Right hindlimb (tissue), 1 donor: ENCODE results near the gene MS4A3.
"Not testable (repeated sequence)": the region's sequence is repeated elsewhere in the genome, so short reads cannot be mapped to it uniquely, and the experiment has no call there.

ENCODE experiments used
- DNase-seq: peaks from one replicate; pipeline ENCODE4 v3.0.0-alpha.2; 2018

Gene MS4A3, protein sequence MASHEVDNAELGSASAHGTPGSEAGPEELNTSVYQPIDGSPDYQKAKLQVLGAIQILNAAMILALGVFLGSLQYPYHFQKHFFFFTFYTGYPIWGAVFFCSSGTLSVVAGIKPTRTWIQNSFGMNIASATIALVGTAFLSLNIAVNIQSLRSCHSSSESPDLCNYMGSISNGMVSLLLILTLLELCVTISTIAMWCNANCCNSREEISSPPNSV

GRCh38 chr11:60056349-60056969 lies at the start of gene MS4A3:
MS4A3 (plus strand) TSS chr11:60056665; CDS start chr11:60061161, 4,496 bp downstream.
- DNase-seq: no peak

DNA sequence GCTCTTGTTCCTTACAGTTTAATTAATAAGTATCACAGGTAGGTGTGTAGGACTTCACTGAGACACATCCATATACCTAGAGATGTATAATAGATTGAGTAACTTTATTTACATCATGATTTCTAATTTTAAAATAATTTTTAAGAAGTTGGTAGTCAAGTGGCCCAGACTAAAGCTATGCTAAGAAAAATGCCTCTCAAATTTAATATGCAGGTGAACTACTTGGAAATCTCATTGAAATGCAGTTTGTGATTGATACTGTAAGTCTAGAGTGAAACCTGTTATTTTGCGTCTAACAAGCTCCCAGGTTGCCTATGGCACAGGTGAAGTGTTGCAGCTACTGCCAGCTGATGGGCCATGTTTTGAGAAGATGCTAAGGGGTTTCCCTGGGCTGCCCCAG lies 39.6 kb upstream of the MS4A3 start, which contains the start of gene OOSP4B:
OOSP4B (plus strand) TSS at position 301 of the 400 bp plus-strand sequence.
- DNase-seq: no peak

DNA sequence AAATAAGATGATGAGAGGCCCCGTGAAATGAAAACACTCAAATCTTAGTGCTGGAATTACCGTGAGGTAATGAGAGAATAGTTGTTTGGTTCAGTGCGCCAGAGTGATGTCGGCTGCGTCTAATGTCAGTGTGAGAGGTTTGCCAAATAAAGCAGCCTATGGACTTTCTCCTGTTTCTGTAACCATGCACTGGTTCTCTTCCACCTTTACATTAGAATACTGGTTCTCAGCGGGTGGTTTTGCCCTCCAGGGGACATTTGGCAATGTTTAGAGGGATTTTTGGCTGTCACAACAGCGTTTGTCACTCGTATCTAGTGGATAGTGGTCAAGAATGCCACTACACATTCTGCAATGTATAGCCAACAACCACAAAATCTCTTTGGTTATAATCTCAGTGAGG lies 38.4 kb upstream of the MS4A3 start:
- DNase-seq: no peak

- not testable (repeated sequence) for DNase-seq
Measured at GRCh38 chr11:60020376-60020775, 36.1 kb upstream of the MS4A3 start.

DNA sequence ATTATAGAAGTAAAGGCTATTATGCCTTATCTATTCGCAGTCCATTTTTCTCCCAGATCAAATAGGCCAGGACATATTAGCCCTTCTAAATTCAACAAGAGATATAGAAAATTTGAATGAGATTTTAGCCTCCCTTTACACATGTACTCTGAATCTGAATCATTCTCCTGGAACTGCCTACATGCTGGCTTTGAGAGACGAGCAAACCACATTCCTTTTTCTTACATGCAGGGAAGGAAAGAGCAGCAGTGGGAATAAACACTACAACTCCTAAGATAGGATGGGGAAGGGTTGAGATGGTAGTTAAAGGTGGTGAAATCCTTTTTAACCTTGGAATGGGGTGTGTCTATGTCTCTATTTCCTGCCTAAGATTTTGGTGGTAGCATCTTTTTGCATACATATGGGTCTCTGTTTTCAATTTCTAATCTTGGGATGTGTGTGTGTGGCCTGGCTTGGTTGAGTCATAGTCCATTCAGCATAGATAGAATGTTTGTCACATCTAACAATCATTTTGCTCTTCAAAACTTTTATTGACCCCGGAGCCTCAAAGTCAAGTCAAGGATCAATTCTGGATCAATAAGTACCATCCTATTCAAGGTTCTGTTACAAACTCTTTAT lies 27.3 kb upstream of the MS4A3 start:
- no peak for DNase-seq

DNA sequence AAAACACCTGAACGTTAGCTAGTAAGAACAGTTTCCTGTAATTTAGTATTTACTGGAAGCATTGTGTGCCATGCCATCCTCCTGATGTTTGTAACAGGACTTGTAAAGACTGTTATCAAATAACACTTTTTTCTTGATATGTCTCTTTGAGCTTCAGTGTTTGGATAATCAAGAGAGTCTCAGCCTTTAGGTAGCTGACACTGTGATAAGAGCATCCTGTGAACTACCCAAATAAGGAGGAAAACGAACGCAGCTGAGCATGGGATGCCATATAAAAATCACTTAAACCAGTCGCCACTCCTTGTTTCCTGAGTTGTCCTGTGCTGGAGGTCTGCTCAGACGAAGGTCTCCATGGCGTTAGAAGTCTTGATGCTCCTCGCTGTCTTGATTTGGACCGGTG lies 16.4 kb upstream of the MS4A3 start, which contains the start of gene OOSP2:
OOSP2 (plus strand) TSS at position 301 of the 400 bp plus-strand sequence; CDS start at position 352, 51 bp downstream.
- no peak for DNase-seq

DNA sequence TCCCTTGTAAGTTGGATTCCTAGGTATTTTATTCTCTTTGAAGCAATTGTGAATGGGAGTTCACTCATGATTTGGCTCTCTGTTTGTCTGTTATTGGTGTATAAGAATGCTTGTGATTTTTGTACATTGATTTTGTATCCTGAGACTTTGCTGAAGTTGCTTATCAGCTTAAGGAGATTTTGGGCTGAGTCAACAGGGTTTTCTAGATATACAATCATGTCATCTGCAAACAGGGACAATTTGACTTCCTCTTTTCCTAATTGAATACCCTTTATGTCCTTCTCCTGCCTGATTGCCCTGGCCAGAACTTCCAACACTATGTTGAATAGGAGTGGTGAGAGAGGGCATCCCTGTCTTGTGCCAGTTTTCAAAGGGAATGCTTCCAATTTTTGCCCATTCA lies 6.0 kb upstream of the MS4A3 start:
- not testable (repeated sequence) for DNase-seq

- DNase-seq: not testable (repeated sequence)
Measured at GRCh38 chr11:60050839-60051238, 5.6 kb upstream of the MS4A3 start.

DNA sequence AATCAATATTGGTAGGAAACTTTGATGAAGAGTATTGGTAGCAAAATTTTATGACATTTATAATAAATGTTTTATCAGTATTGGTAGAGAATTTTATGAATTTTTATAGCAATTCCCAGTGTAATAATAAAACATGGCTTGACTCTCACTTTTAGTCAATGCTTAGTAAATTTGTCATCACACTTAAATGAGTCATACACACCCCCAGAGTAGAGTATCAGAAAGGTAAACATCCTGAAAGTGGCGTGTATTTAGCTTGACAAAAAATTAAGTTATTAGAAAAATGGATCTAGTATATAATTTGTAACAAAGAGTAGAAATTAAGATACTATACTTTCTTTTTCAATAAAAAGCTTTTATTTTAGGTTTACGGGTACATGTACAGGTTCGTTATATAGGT lies 2.6 kb downstream of the MS4A3 start:
- no peak for DNase-seq

DNA sequence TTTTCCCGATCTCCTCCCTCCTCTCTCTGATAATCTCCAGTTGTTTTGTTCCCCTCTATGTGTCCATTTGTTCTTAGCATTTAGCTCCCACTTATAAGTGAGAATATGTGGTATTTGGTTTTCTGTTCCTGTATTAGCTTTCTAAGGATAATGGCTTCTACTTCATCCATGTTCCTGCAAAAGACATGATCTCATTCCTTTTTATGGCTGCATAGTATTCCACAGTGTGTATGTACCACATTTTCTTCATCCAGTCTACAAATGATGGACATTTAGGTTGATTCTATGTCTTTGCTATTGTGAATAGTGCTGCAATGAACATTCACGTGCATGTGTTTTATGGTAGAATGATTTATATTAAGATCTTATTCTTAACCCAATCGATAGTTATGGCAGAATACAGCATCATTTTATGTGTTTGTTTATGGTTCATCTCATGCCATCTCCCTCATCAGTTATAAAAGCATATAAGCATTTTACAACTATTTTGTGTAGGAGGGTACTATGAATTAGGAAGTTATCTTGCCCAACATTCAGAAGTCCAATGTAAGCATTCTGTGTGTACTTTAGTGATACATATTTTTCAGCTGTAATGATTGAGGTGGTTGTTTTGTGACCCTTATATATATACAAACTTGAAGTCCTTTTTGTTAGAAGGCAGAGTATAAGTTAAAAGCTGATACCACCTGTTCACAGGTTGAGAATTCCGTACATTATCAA lies 3.2 kb downstream of the MS4A3 start:
- no peak for DNase-seq

DNA sequence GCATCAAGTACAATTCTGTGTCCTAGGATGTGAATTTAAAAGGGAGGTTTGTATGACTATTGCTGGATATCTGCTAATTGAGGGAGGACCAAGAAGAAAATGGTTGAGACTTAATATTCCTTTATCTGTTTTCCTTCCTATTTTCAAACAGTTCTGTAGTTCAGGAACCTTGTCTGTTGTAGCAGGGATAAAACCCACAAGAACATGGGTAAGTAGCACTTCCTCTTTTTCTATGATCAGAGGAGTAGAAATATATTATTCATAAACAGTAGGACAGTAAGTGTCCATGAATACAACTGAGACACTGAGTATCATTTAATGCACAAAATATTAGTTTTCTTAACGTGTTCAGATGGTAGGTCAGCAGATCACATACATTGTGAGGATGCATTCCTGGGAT lies 7.6 kb downstream of the MS4A3 start:
- DNase-seq: no peak

GRCh38 chr11:60065801-60066200 lies 9.3 kb downstream of the MS4A3 start:
- no peak for DNase-seq

- no peak for DNase-seq
Measured at GRCh38 chr11:60069450-60069849, 13.0 kb downstream of the MS4A3 start.

DNA sequence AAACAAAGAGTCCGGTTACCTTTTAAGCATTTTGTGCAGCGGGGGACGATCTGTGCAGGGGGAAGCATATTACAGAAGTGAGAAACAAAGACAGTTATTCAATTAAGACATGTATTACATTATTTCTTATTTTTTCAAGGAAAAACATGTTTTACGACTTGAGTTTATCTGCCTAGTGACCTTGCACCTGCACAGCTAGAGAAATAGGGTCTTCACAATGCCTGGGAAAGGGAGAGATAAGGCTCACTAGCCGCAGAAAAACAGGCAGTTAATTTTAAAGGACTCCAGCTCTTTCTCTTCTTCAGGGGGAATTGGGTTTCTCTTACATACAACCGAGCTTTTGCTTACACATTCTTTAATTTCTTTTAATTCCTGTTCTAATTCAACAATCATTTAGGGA lies 15.2 kb downstream of the MS4A3 start:
- not testable (repeated sequence) for DNase-seq

DNA sequence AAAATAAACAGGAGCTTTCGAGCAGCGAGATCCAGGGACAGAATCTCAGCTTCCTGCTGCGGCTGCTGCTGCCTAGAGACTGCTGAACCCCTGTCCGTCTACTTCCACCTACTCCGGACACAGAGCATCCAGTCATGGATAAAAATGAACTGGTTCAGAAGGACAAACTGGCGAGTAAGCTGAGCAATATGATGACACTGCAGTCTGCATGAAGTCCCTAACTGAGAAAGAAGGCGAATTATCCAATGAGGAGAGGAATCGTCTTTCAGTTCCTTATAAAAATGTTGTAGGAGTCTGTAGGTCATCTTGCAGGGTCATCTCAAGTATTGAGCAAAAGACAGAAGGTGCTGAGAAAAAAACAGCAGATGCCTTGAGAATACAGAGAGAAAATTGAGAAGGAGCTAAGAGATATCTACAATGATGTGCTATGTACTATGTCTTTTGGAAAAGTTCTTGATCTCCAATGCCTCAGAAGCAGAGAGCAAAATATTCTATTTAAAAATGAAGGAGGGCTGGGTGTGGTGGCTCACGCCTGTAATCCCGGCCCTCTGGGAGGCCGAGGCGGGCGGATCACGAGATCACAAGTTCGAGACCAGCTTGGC lies 20.9 kb downstream of the MS4A3 start:
- DNase-seq: no peak

DNA sequence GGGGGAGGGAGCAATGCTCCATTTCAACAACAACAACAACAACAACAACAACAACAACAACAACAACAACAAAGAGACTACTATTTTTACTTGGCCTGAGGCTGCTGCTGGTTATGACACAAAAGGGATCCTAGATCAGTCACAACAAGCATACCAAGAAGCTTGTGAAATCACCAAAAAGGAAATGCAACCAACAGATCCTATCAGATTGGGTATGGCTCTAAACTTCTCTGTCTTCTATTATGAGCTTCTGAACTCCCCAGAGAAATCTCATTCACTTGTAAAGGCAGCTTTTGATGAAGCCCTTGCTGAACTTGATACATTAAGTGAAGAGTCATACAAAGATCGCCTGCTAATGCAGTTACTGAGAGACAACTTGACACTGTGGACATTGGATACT lies 21.5 kb downstream of the MS4A3 start:
- no peak for DNase-seq

- no peak for DNase-seq
Measured at GRCh38 chr11:60078745-60079144, 22.3 kb downstream of the MS4A3 start.

DNA sequence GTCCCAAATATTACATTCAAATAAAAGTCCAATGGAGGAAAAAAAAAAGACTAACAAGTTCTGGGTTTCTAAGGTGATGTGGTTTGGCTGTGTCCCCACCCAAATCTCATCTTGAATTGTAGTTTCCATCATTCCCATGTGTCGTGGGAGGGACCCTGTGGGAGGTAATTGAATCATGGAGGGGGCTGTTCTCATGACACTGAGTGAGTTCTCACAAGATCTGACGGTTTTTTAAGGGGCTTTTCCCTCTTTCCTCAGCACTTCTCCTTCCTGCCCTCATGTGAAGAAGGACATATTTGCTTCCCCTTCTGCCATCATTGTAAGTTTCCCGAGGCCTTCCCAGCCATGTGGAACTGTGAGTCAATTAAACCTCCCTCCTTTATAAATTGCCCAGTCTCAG lies 24.1 kb downstream of the MS4A3 start:
- DNase-seq: no peak

- DNase-seq: no peak
Measured at GRCh38 chr11:60084631-60085273, 28.3 kb downstream of the MS4A3 start.

DNA sequence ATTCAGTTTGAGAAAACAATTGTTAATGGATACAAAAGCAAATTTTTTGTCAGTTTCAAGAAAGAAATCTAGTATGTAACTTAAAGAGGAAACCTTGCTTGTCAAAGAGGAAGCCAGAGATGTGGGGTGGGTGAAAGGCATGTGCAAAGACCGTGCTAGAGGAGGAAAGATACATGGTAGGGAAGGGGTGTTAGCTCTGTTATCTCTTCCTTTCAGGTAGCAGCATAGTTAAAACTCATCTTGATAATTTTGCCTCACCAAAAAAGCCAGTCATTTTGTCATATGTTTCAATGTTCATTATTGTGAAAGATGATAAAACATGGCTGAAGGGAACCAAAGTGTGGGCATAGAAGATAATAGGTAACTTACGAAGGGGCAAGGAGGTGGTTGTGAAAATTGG lies 29.4 kb downstream of the MS4A3 start:
- DNase-seq: no peak

GRCh38 chr11:60087239-60087638 lies 30.8 kb downstream of the MS4A3 start:
- no peak for DNase-seq

DNA sequence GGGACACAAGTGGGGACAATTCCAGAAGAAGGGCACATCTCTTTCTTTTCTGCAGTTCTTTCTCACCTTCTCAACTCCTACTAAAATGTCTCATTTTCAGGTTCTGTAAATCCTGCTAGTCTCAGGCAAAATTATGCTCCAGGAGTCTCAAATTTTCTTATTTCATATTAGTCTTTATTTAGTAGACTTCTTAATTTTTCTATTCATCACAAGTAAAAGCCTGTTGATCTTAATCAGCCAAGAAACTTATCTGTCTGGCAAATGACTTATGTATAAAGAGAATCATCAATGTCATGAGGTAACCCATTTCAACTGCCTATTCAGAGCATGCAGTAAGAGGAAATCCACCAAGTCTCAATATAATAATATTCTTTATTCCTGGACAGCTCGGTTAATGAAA lies 31.9 kb downstream of the MS4A3 start, which contains the start of gene MS4A2:
MS4A2 (plus strand) TSS at position 301 of the 400 bp plus-strand sequence. CDS start 102 bp downstream, outside the sequence.
- no peak for DNase-seq
